Measurements from ENCODE around the gene BHLHE23. TPM values are rescaled to one million over a fixed set of nuclear protein-coding genes. Genes with fewer than 3 reads are reported as not detected.

The BHLHE23 gene
- polyA plus RNA-seq, 1 of the 3 experiments (the other 2 are of a cell fraction), result not detected

GRCh38 chr20:63021356-63022321, 14.9 kb upstream of the BHLHE23 start:
- TF ChIP-seq NRF1 (IDR thresholded peaks at IDR 0.05; ENCODE audit: low read depth, low read length) (no peak), FOXJ3 (CRISPR knock-in tag; IDR thresholded peaks at IDR 0.05) (no peak), MXI1 (IDR thresholded peaks at IDR 0.05; ENCODE audit: low read depth, low read length) (no peak), JUND (IDR thresholded peaks at IDR 0.05) (no peak), GATA2 (CRISPR knock-in tag; IDR thresholded peaks at IDR 0.05) (no peak), ZBTB33 (IDR thresholded peaks at IDR 0.05; ENCODE audit: borderline replicate concordance, low read depth) (no peak), SMC3 (IDR thresholded peaks at IDR 0.05; ENCODE audit: low read depth, low read length) (no peak), RXRA (IDR thresholded peaks at IDR 0.05; ENCODE audit: borderline replicate concordance, low read depth) (no peak), MAX (IDR thresholded peaks at IDR 0.05; ENCODE audit: low read depth) (no peak), YY1 (IDR thresholded peaks at IDR 0.05; ENCODE audit: low read depth) (no peak), PBX3 (IDR thresholded peaks at IDR 0.05) (no peak), TCF12 (IDR thresholded peaks at IDR 0.05) (no peak), MEF2A (IDR thresholded peaks at IDR 0.05; ENCODE audit: borderline replicate concordance, low read depth) (no peak)
- TF ChIP-seq, protein P1, sequence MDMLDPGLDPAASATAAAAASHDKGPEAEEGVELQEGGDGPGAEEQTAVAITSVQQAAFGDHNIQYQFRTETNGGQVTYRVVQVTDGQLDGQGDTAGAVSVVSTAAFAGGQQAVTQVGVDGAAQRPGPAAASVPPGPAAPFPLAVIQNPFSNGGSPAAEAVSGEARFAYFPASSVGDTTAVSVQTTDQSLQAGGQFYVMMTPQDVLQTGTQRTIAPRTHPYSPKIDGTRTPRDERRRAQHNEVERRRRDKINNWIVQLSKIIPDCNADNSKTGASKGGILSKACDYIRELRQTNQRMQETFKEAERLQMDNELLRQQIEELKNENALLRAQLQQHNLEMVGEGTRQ (IDR thresholded peaks at IDR 0.05; ENCODE audit: borderline replicate concordance, low read depth, low read length), result no peak
- TF ChIP-seq, protein P2, sequence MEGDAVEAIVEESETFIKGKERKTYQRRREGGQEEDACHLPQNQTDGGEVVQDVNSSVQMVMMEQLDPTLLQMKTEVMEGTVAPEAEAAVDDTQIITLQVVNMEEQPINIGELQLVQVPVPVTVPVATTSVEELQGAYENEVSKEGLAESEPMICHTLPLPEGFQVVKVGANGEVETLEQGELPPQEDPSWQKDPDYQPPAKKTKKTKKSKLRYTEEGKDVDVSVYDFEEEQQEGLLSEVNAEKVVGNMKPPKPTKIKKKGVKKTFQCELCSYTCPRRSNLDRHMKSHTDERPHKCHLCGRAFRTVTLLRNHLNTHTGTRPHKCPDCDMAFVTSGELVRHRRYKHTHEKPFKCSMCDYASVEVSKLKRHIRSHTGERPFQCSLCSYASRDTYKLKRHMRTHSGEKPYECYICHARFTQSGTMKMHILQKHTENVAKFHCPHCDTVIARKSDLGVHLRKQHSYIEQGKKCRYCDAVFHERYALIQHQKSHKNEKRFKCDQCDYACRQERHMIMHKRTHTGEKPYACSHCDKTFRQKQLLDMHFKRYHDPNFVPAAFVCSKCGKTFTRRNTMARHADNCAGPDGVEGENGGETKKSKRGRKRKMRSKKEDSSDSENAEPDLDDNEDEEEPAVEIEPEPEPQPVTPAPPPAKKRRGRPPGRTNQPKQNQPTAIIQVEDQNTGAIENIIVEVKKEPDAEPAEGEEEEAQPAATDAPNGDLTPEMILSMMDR (IDR thresholded peaks at IDR 0.05), result no peak
- no peaks in the 10 kb centered on the region for H3F3A ChIP-seq (replicated peaks; ENCODE audit: insufficient read depth)
- ChIA-PET CTCF (interaction anchor here (0.7 to 5.7 kb wide), 4 partner anchors 13 to 199 kb away, joined by 3 to 28 read pairs (median 6); no protein-coding TSS in a partner anchor), POLR2A (interaction anchor here (0.6 kb wide), 1 partner anchor 9 kb away, joined by 3 read pairs; no protein-coding TSS in a partner anchor)
- no peaks in the 10 kb centered on the region for H3K36me3 ChIP-seq (replicated peaks in 1 of 2; ENCODE audit: control insufficient read depth in 1 of 2, insufficient read depth in 2 of 2, low read length in 1 of 2)
- H2AFZ ChIP-seq (ENCODE audit: low read depth), result no peak overlapping the region
- H3K9ac ChIP-seq, result no peak overlapping the region
- H3K4me1 ChIP-seq (ENCODE audit: control insufficient read depth in 1 of 2, insufficient read depth in 2 of 2, low read depth in 1 of 2, low read length in 1 of 2), result no peaks in the 10 kb centered on the region; a peak in 1 of 4 replicates
- no peaks in the 10 kb centered on the region for H4K20me1 ChIP-seq (ENCODE audit: insufficient read depth)
- H3K4me3 ChIP-seq (ENCODE audit: low read depth in 2 of 2, low read length in 1 of 2), result no peak overlapping the region
- no peaks in the 10 kb centered on the region for H3K9me3 ChIP-seq
- no peaks in the 10 kb centered on the region for H3K79me2 ChIP-seq (ENCODE audit: insufficient read depth)
- no peak overlapping the region for H3K27ac ChIP-seq (ENCODE audit: low read depth in 2 of 2, low read length in 1 of 2)
- H3K27me3 ChIP-seq (ENCODE audit: insufficient read depth), result peaks cover 92% of the 10 kb centered on the region
- no peaks in the 10 kb centered on the region for H3K9me2 ChIP-seq
- 5% methylated on average over 15 of the region's 40 CpGs for WGBS (ENCODE audit: low lambda C conversion rate)
- DNase-seq, result no peak
- H3K4me2 ChIP-seq, result no peak overlapping the region

All from SK-N-SH (cell line).